HG03139 (cell line): ENCODE measurements around the gene PMM2.

Experiments used
- ATAC-seq: cut with Tn5 transposase; IDR thresholded peaks from one replicate; pipeline ENCODE4 v1.9.1; 2021; ENCODE audit not compliant: unreplicated experiment

The PMM2 gene

DNA sequence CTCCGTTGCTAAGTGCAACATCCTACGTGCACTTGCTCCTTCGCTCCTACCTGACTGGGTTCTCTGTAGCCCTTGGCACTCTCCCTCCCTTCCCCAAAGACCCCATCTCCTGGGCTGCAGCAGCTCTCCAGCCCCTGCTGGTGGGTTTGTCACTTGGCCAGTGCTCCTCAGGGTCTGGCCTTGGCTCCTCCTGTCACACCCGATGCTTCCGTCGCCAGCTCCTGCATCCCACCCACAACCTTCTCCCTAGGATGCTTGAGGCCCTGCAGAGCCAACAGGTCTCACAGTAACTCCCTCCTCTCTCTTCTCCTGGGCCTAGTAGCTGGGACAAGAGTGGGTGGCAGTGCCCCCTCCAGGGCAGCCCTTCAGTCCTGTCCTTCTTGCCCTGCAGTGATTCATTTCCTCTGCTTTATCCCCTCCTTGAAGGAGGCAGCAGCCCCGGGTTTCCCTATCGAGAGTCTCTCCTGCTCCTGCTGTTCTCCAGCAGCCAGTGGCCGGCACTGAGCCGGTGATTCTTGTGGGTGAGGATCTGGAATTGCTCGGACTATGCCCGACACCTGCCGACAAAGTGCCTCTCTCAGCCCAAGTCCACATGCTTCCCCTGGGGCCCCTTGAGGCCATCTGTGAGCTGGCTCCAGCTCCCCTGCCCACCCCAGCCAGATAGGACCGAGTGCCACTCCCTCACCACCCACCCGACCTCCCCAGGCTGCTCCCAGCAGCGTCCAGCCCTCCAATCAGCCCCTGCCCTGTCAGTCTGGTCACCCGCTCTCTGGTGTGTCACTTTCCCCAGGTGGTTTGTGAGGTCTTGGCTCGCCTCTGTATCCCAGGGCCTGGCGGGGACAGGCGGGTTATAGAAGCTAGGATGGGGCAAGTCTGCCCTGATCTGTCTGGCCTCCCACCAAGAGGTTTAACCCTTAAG is 88.3 kb downstream of the PMM2 start:
- ATAC-seq: no peak

DNA sequence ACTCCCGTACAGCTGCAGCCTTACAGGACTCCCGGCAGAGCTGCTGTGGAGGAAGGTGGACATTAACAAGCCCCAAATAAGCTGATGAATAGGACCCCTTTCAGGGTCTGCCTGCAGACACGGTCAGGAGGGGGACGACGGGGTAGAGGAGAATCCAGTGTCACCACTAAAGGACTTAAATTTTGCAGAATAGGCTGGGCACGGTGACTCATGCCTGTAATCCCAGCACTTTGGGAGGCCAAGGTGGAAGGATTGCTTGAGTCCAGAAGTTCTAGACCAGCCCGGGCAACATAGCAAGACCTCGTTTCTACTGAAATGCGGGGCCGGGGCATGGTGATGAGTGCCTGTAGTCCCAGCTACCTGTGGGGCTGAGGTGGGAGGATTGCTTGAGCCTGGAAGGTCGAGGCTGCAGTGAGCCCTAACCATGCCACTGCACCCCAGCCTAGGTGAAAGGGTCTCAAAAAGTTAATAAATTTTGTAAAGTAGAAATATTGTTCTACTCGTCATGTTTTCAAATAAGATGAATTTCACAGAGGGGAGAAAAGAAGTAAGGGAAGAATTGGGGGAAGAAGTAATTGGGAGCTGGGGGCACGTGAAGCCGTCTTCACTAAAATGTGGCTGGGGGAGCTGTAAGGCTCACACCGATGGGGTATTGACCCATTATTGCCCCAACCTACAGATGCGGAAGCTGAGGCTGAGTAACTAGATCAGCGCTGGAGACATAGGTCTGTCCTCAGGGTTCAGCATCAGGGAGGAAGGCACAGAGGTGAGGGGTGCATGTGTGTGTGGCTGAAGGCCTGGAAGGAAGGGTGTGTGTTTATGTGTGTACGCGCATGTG is 89.2 kb downstream of the PMM2 start:
- ATAC-seq: no peak

GRCh38 chr16:8887431-8887765 is 89.8 kb downstream of the PMM2 start:
- no peak for ATAC-seq

DNA sequence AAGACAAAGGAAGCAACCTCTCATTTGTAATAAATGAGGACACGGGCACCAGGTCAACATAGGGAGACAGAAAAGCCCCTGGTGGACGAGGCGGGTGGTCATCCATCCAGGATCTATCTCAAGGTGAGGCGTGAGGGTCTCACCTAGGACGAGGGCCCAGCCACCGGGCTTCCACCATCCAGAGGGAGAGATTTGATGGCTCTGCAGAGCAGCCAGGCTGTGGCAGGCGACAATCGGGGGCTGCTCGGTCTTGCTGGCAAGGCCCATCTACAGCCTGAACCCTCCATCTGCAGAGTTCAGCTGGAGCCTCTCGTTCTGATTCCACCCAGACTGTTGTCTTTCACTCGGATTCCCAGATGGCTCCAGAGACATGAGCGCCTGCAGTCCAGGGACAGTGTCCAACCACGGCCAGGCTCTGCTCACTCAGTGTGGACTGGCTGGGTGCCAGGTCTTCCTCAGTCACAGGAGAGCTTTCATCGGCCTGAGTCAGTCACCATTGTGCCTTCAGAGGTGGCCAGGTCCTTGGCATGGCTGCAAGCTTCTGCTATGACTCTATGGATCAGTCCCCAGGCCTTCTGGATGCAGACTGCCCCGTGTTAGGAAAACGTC is 90.4 kb downstream of the PMM2 start:
- no peak for ATAC-seq

DNA sequence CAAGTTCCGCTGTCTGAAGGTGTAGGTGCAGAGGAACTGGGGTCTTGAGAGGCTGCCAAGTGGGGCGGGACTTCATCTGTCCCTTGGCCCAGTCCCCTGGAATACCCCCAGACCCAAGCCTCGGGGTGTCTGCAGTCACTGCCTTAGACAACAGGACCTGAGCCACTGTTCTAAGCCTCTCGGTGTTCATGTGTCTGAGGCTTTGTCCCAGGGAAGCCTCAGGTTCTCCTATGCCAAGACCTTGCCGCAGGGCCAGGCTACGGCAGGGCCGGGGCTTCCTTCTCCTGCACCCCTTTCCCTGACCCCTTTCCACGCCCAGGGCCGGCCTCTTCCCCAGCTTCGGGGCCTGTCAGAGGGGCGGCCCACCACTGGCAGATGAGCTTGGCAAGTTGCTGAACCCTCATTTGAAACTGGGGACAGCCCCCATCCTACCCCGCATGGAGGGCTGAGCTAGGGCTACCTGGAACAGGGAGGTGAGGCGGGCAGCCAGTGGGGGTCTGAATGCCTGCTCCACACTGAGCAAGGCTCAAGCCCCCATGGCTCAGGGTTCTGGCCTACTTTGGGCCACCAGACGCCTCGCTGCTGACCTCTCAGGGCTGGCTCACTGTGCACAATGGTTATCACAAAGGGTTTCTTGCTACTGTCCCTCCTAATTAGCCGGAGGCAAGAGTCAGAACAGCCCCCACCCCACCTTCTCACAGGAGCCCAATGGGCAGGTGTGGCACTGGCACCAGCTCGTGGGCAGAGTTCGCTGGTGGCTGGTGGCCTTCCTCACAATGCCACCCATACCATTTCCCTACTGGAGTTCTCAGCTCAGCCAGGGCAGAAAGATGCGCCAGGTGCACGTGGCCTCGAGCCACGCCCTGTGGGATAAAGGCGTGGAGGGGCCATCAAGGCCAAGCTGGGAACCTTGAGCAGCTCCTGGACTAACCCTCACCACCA is 91.6 kb downstream of the PMM2 start:
- no peak for ATAC-seq

GRCh38 chr16:8889893-8890548 is 92.4 kb downstream of the PMM2 start:
- ATAC-seq: no peak

GRCh38 chr16:8890549-8890921 is 92.9 kb downstream of the PMM2 start:
- no peak for ATAC-seq

- ATAC-seq: peak; percentile 20
These were observed 94.5 kb downstream of the PMM2 start for GRCh38 chr16:8892101-8892575.

DNA sequence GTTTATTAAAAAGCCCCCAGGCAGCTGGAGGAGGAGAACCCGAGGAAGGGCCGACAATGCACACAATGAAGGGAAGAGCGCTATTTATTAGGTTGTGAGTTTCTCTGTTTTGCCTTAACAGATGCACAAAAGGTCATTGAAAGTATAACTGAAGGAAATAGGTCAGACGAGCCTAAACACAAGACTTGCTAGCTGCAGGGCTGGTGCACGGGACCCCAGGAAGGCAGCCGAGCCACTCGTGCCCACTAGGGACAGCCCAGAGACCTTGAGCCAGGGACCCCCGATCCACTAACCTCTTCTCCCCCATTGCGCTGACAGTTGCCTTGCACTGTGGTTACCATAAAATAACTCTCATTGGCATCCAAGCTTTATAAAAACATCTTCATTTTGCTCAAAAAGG is 95.8 kb downstream of the PMM2 start:
- no peak for ATAC-seq

DNA sequence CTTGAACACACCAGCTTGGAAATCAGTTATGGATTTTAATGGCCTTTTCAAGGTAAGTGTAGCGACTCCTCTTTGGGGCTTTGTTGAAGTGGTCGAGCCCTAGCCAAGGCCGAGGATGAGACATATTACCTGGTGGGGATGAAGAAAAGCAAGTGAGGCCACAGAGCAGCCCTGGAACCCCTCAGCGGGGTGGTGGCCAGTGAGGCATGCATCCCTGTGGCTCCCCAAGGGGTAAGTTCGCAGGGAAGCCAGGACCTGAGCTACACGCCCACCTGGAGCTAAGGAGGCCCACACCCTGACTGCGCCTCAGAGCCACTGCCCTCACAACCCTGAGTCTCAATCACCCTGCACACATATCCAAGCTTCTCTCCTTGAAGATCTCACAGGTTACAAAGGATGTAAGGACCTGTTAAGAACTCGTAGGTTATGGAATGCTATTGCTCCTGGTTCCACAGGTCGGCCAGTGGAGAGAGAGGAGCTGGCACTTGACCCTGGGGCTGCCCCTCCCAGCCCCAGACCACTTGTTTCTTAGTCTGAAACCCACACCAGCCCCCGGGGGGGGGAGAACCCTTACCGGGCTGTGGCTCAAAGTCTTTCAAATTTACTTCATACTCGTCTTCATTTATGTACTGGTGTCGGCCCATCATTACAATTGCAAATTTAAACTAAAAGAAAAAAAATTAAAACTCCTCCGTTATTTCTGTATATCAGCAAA is 96.5 kb downstream of the PMM2 start:
- ATAC-seq: no peak

DNA sequence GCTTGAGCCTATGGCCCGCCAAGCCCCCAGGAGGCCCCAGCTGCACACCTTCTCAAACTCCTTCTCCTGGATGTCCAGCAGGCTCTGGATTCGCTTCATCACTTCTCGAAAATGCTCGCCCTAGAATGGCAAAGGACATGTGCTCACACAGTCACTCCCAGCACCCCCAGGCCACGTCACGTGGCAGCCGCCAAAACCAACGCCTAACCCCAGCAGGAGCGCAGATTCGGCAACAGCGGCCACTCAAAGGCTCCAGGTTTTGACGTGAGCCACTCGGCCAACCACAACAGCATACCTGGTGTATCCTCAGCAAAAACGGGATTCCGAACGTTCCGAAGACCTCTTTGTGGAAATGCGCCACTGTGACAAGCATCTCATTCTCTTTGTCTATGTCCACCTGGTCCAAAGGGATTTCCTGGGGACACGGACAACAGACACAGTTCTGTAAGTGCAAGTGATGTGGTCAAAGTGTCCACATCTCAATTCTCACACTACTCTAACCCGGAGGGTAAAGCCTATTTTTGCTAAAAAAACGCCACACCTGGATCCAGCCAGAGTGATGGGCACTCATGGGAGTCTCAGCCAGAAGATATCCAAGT is 97.2 kb downstream of the PMM2 start:
- no peak for ATAC-seq

- ATAC-seq: no peak
These were observed 101.2 kb downstream of the PMM2 start for GRCh38 chr16:8898660-8899318.
